ENCODE measurements around the gene SLC12A7.

SLC12A7 gene

DNA sequence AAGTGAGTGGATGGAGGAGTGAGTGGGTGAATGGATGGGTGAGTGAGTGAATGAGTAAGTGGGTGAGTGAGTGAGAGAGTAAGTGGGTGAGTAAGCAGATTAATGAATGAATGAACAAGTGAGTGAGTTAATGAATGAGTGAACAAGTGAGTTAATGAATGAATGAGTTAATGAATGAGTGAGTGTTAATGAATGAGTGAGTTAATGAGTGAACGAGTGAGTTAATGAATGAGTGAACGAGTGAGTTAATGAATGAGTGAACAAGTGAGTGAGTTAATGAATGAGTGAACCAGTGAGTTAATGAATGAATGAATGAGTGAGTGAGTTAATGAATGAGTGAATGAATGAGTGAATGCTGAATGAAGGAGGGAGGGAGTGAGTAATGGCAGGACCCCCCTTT lies 76.9 kb downstream of the SLC12A7 start:
- TF ChIP-seq SIN3A (IDR thresholded peaks at IDR 0.05; ENCODE audit: borderline replicate concordance, insufficient read depth, low read length) (no peak), POLR2AphosphoS5 (IDR thresholded peaks at IDR 0.05; ENCODE audit: low read depth, low read length) (no peak), TAF1 (IDR thresholded peaks at IDR 0.05; ENCODE audit: borderline replicate concordance, insufficient read depth, low read length) (no peak), FOXP2 (optimal IDR thresholded peaks at IDR 0.05; ENCODE audit: borderline replicate concordance, extremely low read depth, extremely low read length, insufficient read depth) (no peak)
- TF ChIP-seq, protein P1, sequence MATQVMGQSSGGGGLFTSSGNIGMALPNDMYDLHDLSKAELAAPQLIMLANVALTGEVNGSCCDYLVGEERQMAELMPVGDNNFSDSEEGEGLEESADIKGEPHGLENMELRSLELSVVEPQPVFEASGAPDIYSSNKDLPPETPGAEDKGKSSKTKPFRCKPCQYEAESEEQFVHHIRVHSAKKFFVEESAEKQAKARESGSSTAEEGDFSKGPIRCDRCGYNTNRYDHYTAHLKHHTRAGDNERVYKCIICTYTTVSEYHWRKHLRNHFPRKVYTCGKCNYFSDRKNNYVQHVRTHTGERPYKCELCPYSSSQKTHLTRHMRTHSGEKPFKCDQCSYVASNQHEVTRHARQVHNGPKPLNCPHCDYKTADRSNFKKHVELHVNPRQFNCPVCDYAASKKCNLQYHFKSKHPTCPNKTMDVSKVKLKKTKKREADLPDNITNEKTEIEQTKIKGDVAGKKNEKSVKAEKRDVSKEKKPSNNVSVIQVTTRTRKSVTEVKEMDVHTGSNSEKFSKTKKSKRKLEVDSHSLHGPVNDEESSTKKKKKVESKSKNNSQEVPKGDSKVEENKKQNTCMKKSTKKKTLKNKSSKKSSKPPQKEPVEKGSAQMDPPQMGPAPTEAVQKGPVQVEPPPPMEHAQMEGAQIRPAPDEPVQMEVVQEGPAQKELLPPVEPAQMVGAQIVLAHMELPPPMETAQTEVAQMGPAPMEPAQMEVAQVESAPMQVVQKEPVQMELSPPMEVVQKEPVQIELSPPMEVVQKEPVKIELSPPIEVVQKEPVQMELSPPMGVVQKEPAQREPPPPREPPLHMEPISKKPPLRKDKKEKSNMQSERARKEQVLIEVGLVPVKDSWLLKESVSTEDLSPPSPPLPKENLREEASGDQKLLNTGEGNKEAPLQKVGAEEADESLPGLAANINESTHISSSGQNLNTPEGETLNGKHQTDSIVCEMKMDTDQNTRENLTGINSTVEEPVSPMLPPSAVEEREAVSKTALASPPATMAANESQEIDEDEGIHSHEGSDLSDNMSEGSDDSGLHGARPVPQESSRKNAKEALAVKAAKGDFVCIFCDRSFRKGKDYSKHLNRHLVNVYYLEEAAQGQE (IDR thresholded peaks at IDR 0.05; ENCODE audit: insufficient read depth in 1 of 2, low read depth in 2 of 2, low read length in 2 of 2): no peak

DNA sequence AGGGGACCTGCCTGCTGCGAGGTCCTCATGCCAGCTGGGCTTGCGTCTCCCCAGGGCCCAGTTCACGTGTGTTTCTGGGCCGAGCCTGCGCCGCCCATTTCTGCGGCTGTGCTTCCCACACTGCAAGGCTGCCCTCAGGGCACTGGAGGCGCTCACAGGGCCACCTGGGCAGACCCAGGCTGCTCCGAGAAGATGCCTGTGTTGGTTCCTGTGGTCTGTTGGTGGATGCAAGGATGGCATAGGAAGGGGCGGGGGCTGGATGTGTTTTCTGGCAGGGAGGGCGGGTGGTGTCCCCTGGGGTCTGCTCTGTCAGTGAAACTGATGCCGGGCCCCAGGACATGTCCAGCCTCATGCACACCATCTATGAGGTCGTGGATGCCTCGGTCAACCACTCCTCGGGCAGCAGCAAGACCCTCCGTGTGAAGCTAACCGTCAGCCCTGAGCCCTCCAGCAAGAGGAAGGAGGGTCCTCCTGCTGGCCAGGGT lies 77.4 kb downstream of the SLC12A7 start:
- no peak for TF ChIP-seq SIN3A (IDR thresholded peaks at IDR 0.05; ENCODE audit: borderline replicate concordance, insufficient read depth, low read length)
- TF ChIP-seq FOXP2 (optimal IDR thresholded peaks at IDR 0.05; ENCODE audit: borderline replicate concordance, extremely low read depth, extremely low read length, insufficient read depth): no peak
- TF ChIP-seq, protein P1 (IDR thresholded peaks at IDR 0.05; ENCODE audit: insufficient read depth in 1 of 2, low read depth in 2 of 2, low read length in 2 of 2): no peak
- TF ChIP-seq TAF1 (IDR thresholded peaks at IDR 0.05; ENCODE audit: borderline replicate concordance, insufficient read depth, low read length): no peak
- no peak for TF ChIP-seq POLR2AphosphoS5 (IDR thresholded peaks at IDR 0.05; ENCODE audit: low read depth, low read length)

DNA sequence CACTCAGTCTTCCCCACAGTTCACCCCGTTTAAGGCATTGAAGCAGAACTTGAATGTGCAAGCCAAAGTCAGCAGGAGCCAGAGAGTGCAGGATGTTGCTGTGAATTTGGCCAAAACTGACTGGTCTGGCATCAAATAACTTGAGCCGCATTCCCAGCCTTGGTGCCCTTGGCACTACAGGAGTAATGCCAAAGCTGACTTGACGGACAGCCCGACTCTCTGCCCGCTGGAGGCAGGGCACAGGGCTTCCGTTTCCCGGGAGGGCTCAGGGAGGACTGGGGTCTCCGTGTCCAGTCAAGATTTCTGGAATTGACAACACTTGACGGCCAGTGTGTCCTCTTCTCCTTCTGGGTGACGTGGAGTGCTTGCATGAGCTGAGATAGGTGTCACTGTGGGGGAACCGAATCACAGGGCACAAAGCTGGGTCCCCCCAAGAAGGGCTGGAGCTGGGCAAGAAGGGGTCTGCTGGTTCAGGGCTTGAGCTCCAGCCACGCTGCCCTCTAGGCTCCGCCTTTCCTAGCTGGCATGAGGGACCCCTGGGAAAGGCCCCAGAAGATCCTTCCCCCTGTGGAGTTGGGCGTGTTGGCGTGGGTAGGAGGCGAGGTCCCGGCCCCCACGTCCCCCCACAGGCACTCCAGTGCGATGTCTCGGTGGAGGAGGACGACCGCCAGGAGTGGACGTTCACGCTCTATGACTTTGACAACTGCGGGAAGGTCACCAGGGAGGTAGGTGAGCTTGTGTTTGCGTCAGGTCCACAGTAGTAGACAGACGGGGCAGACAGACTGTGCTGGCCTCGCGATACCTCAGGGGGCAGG lies 78.0 kb downstream of the SLC12A7 start:
- no peak for TF ChIP-seq POLR2AphosphoS5 (IDR thresholded peaks at IDR 0.05; ENCODE audit: low read depth, low read length)
- TF ChIP-seq SIN3A (IDR thresholded peaks at IDR 0.05; ENCODE audit: borderline replicate concordance, insufficient read depth, low read length): no peak
- no peak for TF ChIP-seq FOXP2 (optimal IDR thresholded peaks at IDR 0.05; ENCODE audit: borderline replicate concordance, extremely low read depth, extremely low read length, insufficient read depth)
- TF ChIP-seq, protein P1 (IDR thresholded peaks at IDR 0.05; ENCODE audit: insufficient read depth in 1 of 2, low read depth in 2 of 2, low read length in 2 of 2): no peak
- no peak for TF ChIP-seq TAF1 (IDR thresholded peaks at IDR 0.05; ENCODE audit: borderline replicate concordance, insufficient read depth, low read length)

DNA sequence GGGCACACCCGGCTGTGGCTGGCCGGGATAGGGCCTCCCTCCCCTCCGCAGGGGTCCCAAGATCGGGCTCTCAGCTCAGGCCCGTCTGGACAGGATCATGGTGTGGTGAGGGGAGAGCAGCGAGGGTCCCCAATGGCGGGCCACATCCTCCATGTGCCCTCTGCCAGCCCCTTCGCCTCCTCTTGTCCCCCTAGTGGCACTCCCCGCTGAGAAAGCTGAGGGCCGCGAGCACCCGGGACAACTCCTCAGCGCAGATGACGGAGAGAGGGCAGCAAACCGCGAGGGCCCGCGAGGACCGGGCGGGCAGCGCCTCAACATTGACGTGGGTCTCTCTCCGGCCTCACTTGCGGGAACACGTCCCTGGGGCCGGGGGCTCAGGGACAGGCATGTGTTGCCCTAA lies 78.7 kb downstream of the SLC12A7 start:
- TF ChIP-seq, protein P1 (IDR thresholded peaks at IDR 0.05; ENCODE audit: insufficient read depth in 1 of 2, low read depth in 2 of 2, low read length in 2 of 2): no peak
- TF ChIP-seq SIN3A (IDR thresholded peaks at IDR 0.05; ENCODE audit: borderline replicate concordance, insufficient read depth, low read length) (no peak), TAF1 (IDR thresholded peaks at IDR 0.05; ENCODE audit: borderline replicate concordance, insufficient read depth, low read length) (no peak), FOXP2 (optimal IDR thresholded peaks at IDR 0.05; ENCODE audit: borderline replicate concordance, extremely low read depth, extremely low read length, insufficient read depth) (no peak), POLR2AphosphoS5 (IDR thresholded peaks at IDR 0.05; ENCODE audit: low read depth, low read length) (no peak)

Data from PFSK-1 (cell line).